ENCODE measurements around the gene IFNG-AS1.

Gene IFNG-AS1

DNA sequence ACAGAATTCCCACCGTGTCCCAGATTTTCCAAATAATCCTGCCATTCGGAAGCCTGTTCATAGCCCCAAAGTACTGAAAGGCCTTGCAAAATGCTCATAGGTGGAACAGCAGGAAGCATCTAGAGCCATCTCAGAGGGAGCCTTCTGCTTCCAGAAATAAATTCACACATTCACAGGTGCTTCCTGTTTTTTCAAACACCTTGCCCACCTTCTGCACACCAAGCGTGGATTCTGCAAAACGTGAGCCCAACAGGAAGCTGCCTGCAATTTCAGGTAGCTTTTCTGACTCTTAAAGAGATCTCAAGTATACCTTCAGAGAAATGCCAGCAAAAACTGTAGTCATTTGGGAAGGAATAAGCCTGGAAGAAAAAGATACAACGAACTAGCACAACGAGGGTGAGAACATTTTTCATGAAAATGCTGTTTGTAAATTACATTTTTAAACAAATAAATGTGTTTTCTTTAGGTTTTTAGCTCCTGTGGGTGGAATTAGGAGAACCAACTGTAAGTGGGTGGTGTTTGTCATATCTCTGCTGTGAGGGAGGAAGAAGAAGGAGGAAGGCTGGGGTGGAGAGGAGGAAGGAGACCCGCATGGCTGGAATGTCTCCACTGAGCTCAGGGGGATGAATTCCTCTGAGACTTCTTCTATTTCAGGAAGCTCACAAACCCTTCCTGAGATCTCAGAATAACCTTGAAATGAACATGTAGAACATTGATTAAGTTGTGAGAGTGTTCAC lies at the start of gene IFNG-AS1:
TSS of gene IFNG-AS1 (plus strand) at position 264 of the 737 bp plus-strand sequence.
- DNase-seq: no peak

DNA sequence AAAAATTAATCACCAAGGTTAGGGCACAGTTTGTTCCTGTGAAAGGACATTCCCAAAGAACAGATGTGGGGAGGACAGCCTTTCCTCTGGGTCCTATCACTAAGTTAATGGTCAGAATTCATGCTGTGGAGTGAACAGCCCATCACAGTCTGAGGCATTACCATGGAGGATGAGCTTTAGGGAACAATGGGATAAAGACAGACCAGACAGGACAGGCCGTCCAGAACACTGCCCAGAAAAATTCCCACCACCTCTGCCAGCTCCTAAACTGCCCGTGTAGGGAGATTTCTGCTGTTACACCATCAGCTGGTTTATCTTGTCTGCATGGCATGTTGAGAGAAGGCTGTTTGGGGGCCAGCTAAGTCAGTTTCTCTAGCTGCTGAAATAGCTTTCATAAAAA lies 49.6 kb upstream of the IFNG-AS1 start:
- no peak for DNase-seq

DNA sequence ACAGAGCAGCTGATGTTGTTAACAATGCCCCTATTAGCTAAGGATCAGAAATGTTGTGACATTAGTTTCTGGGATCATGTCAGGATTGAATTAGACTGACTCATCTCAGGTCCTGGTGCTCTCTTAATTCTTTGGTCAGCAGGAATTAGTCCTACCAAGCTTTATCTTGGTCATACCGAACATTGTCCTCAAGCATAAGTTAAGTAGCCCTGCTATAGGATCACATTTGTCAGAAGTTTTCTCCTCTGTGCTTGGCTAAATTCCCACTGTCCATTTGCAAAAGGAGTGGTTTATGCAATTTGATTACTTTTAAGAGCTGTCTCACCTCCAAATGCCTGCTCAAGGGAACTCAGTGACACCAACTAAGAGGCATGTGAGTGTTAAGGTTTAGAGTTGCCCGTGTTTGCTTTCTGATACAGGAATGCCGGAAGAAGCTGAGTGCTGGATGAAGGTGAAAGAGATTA lies 48.4 kb upstream of the IFNG-AS1 start:
- DNase-seq: no peak

DNA sequence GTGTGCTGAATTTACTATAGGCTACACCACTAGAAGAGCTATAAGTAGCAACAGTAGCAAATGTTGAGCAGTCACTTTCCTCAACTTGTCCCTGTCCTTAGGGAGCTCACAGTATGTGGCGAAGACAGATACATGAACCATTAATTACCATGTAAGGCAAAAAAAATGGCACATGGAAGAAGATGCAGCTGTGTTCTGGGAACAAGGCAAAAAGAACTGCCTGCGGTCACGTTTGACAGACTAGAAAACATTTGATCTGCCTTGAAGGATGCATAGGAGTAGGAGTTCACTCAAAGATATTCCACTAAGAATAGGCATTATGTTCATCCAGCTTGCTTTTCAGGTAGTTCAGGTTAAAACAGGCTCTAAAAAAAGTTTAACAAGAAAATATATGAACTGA lies 46.5 kb upstream of the IFNG-AS1 start:
- no peak for DNase-seq

DNA sequence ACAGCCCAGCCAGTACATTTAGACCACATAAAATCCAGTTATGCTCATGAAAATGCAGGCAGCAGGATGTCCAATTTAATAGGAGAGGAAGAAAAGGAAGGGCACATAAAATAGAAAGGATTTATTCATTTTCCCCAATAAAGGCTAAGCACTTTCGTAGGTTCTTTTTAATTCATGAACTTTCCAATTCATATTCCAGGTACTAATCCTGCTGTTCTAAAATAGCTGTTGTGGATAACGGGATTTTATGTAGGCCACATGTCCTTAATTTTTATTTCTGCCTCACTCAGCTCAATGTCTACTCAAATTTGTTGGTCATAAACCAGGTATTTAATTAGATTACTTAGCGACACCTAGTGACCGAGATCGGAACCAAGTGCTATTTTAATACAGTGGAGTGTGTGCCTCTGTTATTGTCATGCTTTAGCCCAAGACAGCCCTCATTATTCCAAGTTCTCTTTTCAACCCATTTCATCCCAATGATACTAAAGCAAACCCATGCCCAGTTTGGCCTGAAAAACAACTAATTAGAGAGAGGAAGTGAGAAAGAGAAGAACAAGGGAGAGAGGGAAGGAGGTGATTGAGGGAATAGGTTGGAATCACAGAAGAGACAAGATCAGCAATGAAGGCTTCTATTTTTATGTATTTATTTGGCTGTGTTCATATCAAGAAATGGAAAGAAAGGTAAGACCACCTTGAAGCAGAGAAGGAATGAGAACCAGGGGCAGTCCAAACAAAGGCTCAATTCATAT lies 45.9 kb upstream of the IFNG-AS1 start:
- peak; percentile 54 to 63 for DNase-seq

DNA sequence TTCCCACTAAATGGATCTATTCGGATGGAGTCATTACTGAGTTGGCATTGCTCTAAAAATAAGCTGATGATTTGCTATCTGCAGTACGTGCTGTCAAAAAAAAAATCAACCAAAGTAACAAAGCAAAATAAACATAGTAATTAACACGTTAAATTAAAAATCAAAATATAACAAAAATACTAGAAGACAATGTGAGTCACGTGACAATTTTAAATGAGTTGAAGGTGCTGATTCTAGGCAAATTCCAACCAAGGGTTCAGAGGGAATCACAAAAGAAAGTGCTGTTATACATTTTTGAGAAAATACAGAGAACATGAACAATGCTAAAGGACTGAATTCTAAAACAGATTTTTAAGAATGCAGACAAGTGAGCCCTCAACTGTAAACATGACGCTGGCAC lies 45.2 kb upstream of the IFNG-AS1 start:
- no peak for DNase-seq

DNA sequence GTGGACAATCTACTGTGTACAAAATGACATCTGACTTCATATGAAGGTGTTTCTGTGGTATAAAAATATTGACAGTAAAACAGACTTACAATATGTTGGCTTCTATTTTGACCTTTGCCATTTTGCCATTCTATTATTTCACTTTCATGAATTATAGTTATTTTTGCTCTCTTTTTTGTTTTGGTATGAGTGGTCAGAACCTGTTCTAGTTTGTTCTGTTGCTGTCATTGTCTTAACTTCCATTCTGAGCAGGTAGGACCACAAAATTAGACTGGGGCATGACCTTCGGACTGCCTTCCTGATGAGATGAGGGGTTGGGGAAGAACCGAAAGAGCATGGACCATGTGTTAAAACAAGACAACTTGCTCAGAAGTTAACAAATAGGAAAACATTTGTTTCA lies 36.5 kb upstream of the IFNG-AS1 start:
- no peak for DNase-seq

DNA sequence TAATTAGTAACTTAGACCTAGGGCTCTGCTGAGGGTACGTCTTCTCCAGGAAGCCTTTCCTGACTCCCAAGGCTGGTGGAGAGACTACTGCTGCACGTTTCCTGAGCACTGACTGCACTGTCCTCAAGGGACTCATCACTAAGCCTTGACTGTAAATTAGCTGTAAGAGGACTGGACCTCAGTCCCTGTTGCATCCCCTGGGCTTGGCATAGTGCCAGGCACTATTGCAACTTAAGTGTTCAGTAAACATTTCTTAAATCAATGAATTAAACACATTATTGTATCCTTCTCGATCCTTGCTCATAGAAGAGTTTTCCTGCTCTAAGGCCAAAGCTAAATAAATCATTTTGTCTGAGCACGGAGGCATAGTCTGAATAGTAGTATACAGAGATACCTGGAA lies 31.9 kb upstream of the IFNG-AS1 start:
- DNase-seq: no peak

DNA sequence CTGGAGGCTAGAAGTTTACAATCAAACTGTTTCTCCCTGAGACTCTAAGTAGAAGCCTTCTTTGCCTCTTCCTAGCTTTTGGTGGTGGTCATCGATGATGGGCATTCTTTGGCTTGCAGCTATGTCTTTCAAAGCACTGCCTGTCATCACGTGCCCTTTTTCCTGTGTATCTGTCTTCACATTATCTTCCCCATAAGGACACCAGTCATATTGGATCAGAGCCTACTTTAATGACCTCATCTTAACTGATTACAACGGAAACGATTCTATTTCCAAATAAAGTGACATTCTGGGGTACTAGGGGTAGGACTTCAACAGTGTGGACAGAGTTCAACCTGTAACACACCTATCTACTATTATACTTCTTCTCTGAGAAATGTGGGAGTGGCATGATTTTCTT lies 31.1 kb upstream of the IFNG-AS1 start:
- DNase-seq: no peak

DNA sequence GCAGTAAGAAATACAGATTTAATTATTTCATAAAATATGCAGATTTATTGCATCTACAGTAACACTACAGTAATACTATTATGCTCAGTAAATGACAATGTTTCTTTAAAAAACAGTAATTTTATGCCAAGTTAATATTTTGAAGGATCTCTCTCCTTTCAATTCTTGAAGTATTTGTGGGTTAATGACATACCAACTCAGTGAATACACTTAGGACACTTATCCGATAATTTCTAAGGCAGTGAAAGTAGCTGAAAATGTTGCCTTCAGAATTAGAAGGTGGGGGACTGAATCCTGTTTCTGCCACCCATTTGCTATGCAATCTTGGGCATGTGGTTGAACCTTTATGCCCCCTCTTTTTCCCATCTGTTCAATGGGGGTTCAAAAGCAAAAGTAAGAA lies 24.8 kb upstream of the IFNG-AS1 start:
- no peak for DNase-seq

DNA sequence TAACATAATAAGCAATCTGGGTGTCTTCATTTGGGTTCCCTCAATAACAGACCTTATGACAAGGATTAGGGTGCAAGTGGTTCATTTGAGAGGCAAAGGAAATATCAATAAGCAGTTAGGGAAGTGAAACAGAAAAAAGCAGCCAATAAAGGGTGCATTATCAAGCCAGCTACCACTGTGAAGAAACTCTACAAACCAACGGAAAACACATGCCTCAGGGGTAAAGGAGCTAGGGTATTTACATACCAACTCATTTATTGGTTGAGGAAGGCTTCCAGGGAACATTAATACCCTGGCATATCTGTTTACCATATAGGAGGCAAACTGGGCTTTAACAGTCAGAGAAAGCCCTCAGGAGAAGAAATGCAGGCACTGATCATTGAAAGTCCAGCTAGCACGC lies 22.7 kb upstream of the IFNG-AS1 start:
- no peak for DNase-seq

DNA sequence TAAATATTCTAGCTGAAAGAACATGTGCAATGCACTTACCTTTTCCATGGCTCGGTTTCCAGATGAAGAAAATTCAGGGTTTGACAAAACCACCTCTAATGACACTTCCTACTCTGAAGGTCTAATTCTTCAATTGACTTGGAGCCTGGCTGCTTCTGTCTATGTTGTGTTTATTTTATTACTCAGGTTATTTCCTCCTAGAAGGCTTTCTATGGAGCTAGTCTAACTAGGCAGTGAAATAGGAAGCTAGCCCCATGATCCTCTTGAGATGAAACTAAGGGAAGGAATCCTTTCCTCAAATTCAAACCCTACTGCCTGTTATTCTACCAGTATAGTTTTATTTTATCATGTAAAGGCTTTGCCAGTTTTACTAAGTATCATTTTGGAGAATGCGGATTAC lies 20.9 kb upstream of the IFNG-AS1 start:
- DNase-seq: no peak

DNA sequence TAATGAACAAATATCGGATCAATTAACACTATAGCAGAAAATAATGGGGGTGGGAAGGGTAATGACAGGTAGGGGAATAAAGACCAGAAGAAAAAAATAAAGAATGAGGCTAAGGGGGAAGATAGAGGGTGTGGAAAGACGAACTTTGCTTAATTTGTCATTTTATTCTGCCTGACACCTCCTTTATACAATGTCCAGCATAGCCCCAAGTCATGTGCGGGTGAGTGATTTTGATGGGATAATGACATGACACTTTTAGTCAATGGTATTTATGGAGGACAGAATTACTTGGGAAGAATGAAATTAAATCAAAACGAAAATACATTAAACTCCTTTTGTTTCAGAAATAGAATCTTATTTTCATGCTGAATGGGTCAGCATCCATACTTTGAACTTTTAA lies 20.5 kb upstream of the IFNG-AS1 start:
- DNase-seq: no peak

DNA sequence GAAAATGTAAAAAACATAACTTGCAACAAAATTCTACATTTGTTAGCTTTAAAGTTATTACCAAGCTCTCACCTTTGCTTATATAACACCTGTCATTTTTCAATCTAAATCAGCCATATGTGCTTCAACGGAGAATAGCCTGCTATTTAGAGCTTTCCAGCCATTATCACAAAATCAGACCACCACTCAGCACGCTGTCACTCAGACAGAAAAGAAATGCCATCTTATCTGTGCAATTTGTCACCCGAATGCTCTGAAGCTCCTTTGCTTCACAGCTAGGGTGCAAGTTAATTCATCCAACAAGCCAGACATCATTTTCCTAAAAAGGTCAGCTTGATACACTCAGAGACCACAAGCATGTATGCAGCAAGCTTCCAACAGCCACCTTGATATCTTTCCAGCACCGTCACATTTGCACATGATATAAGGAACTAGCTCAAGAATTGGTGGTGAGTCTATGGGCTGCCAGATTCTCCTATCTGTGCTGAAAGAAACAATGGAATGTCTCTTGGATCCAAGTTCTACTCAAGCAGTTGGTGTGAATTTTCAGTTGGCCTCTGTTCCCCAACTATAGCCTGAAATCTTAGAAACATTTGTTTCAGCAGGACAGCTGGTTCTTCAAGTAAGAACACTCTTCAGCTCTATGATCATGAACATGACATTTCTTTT lies 20.0 kb upstream of the IFNG-AS1 start:
- DNase-seq: no peak

DNA sequence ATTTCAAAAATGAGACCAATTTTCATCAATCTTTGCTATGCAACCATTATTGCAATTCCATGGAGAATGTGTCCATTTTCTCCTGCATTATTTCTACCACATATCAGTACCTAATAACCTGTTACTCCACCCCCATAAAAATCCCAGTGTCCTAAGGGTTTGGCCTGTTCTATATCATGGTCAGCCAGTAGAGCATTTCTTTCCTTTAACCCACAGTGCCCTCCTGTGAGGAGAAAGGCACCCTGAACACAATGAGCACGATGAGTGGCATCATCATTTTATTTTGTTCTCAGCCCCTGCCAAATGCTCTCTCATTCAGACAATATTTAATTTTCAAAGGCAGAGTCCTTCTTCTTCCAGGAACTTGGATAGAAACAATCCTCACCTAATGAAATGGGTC lies 11.6 kb upstream of the IFNG-AS1 start:
- DNase-seq: no peak

DNA sequence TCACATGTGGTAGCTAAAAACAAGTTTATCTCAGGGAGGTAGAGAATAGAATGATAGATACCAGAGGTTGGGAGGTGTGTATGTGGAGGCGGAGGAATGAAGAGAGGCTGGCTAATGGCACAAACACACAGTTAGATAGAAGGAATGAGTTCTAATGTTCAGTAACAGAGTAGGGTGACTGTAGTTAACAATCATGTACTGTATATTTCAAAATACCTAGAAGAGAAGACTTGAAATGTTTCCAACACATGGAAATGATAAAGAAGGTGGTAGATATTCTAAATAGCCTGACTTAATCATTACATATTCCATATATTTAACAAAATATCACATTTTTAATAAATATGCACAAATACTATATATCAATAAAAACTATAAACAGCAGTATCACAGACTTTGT lies 8.9 kb upstream of the IFNG-AS1 start:
- DNase-seq: no peak

DNA sequence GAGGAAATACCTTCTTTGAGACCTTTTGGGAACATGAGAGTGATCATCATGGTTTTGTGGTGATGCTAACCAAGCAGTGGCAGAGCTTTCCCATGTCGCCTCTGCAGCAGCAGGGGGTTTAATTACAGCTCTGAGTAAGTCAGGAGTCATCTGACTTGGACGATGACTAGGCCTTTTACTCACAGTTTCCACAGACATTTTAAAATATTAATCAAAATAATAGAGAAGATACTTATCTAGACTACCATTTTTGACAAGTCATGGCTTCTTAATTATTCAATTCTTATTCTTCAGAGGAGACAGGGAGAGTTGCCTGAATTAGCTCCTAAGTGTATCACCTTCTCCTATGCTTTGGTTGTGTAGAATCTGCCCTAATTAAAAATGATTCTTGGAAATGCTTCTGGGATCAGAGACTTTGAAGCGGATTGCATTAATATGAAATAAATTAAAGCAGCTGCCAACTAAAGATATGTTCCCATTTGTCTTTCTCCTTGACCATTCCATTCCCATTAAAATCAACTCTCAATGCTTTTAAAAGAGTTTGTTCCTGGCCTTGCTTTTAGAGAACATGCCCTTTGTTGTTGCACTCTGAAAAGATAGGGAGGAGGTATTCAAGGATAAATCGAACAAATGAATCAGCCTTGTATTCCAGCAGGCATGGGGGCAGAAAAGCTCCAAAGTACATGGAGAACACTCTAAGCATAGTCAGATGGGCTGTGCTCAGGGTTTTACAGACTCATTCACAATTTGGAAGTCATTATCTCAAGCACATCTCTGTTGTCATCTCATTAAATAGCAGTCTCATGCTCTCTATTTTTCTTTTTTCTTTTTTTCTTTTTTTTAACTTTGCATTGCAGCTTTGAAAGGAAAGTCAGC lies 7.7 kb upstream of the IFNG-AS1 start:
- no peak for DNase-seq

DNA sequence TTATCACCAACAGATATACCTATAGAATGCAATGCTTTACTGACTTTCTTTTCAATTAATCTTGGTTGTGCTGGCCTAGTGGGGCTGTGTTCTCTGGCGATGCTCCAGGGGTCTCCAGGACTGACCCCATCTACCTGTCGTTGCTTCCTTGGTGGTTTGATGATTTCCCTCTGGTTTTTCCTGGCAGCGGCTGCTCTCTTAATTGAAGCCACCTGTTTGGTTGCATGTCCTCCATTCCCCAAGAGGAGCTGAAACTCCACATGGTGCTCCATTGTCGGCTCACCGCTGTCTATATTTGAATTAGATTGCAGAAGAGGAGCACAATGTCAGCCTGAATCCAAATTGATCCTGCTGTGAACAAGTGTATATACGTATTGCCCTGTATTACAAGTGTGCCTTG lies 7.1 kb upstream of the IFNG-AS1 start:
- no peak for DNase-seq

DNA sequence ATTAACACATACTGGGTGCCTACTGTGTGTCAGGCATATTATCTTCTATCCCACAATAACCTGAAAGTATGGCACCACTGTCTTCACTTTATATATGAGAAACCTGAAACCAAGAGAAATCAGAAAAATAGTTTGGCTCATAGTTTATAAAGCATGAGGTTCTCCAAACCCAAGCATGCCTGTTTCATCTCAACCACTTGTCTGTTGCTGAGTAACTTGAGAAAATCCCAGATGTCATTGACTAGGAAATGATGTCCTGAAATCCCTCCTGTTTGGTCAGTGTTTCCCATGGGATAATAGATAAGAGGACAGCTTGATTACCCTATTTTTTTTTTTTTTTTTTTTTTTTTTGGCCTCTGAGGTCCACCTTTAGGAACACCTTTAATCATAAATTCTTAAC lies 2.6 kb upstream of the IFNG-AS1 start:
- no peak for DNase-seq

DNA sequence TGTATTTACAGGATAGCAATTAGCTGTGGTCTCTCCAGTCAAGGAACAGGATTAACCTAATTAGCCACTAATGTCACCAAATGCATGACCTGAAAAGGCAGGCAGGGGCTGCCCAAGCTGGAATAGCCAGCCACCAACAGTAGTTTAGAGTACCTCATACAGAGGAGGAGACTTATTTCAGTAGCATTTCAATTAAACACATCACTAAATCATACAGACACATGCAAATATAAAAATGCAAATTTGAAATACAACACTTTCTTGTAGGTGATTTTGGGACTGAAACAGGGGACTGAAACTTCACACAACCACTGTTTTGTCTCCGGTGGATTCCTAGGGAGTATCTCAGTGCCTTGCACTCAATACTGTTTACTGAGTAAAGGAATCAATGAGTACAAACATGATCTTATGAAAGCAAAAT lies 636 bp upstream of the IFNG-AS1 start:
- DNase-seq: no peak

DNA sequence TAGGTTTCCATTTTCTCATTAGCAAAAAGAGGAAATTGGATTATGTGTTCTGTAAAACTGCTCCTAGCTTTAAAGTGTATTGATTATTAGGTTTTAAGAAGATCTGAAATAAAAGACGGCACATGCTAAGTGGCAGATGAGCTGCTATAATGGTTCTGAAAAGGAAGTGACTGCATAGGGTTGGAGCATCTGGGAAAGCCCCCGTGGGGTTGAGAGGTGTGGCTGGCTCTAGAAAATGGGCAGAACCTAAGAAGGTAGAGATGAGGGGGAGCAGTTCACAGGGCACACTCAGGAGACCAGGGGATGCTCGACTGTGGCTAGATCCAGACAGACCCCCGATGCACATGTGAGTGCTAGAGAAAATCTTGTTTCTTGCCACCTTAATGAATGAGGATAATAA lies 1.9 kb downstream of the IFNG-AS1 start:
- peak; percentile 23 to 24 for DNase-seq

DNA sequence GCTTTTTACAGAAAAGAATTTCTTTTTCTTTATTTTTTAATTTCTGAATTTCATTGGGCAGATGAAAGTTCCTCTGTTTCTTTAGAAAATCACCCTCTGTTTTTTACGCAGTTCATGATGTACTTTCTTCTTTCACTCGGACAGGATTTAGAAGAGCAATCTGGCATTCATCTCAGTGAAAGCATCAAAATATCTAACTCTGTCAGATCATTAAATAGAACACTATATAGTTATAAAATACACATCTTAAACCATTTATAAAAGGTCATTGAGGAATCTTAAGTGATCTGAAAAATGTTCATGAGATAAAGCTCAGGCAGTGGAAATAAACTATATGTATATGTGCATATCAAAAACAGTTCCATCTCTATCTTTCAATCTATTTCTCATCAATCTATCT lies 3.9 kb downstream of the IFNG-AS1 start:
- no peak for DNase-seq

DNA sequence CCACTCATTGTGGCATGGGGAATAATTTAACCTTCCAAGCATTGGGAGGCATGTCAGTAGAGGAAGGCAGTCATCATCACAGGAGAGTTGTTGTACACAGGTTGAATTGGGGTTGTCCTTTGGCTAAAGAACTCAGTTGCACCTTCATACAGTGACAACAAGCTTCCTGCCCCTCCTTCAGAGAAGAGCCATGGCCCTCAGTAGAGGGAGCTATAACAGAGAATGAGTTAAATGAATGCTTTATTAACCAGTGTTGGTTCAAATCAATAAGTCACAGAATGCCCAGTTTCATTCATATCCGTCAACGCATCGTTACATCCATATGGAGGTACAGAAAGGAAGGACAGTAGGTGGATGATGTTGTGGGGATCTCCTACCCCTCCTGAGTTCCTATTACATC lies 4.8 kb downstream of the IFNG-AS1 start:
- DNase-seq: no peak
